K562 (cell line): Measurements from ENCODE around the gene PPOX. TPM values are rescaled to one million over a fixed set of nuclear protein-coding genes. Genes with fewer than 3 reads are reported as not detected.

Experiments used
- ATAC-seq: fragments of 200-7000 bp; cut with Tn5 transposase; 3 replicates; pipeline ENCODE4 v1.9.1; 2020; ENCODE audit warnings: moderate library complexity
- BruUV-seq: library from RNA; stranded (reverse); fragments of 400-500 nt; replicated peaks from 2 replicates; lab custom pipeline; 2021; lab: Mats Ljungman, UMichigan
- CTCF ChIA-PET: fragments of 300-600 bp; formaldehyde crosslinking; extraction: SDS; loops from one replicate; lab custom pipeline; 2021; ENCODE audit warnings: low intra/inter-chr PET ratio; lab: Yijun Ruan, JAX
- POLR2A ChIA-PET: fragments of 300-600, 350-650 bp; sonication (Branson Sonifier 250); formaldehyde crosslinking; extraction: SDS; loops from one replicate; lab custom pipeline; 2021; ENCODE audit warnings: antibody characterized with exemption, inconsistent platforms; lab: Yijun Ruan, JAX
- DNase-seq, 4 experiments: peaks; one replicate each; pipeline versions ENCODE4 v3.0.0 to v3.0.0-alpha.2; 2011 to 2018; ENCODE audit warnings: low spot score in 3 of 4, mixed read lengths in 3 of 4; ENCODE audit errors: extremely low read depth in 1 of 4
- FAIRE-seq: peaks from 2 replicates; lab custom pipeline; 2011; peaks lifted over from hg19 to GRCh38; lab: Jason Lieb, UNC
- H2AFZ ChIP-seq: 2 replicates; pipeline ENCODE4 v1.6.0; 2011; ENCODE audit warnings: low read depth, low read length, control low read depth, inconsistent platforms
- H3K27ac ChIP-seq: fragments of 200-600 bp; 3 replicates; pipeline ENCODE4 v1.8.0; 2011; ENCODE audit warnings: low read depth, mild to moderate bottlenecking, control low read depth, inconsistent platforms, low read length, moderate library complexity, mixed read lengths; ENCODE audit errors: extremely low read depth
- H3K27me3 ChIP-seq, 2 experiments: fragments of 300-600 bp in 1 of 2; 2 replicates in 1 of 2; 3 replicates in 1 of 2; pipeline versions ENCODE4 v1.6.0 to v1.8.0; 2011; ENCODE audit warnings: inconsistent platforms in 2 of 2, low read length in 2 of 2, mild to moderate bottlenecking in 1 of 2, mixed read lengths in 1 of 2, moderate library complexity in 1 of 2; ENCODE audit not compliant: control insufficient read depth in 2 of 2, insufficient read depth in 2 of 2
- H3K36me3 ChIP-seq: fragments of 300-600 bp; 3 replicates; pipeline ENCODE4 v1.8.0; 2011; ENCODE audit warnings: mild to moderate bottlenecking, low read length, inconsistent platforms; ENCODE audit not compliant: control insufficient read depth, insufficient read depth
- H3K4me1 ChIP-seq, 2 experiments: fragments of 200-600 bp in 1 of 2; replicated peaks in 1 of 2; 2 replicates in 1 of 2; 3 replicates in 1 of 2; pipeline versions ENCODE4 v1.5.1 to v1.8.0; 2011; ENCODE audit warnings: inconsistent platforms in 2 of 2, low read length in 2 of 2, mild to moderate bottlenecking in 1 of 2, mixed read lengths in 1 of 2, moderate library complexity in 1 of 2; ENCODE audit not compliant: control insufficient read depth in 2 of 2, insufficient read depth in 2 of 2
- H3K4me2 ChIP-seq: 2 replicates; pipeline ENCODE4 v1.6.1; 2011; ENCODE audit warnings: low read length, control low read depth, inconsistent platforms, mixed read lengths; ENCODE audit not compliant: insufficient read depth
- H3K4me3 ChIP-seq: fragments of 200-600 bp; sonication (generic), shearing (Covaris generic); 2 replicates; pipeline ENCODE4 v1.5.1; 2016; ENCODE audit warnings: control low read depth, inconsistent platforms
- H3K79me2 ChIP-seq: fragments of 200-600 bp; 3 replicates; pipeline ENCODE4 v1.8.0; 2011; ENCODE audit warnings: low read length, inconsistent platforms; ENCODE audit not compliant: control insufficient read depth, insufficient read depth
- H3K9ac ChIP-seq, 2 experiments: 2 replicates each; pipeline versions ENCODE4 v1.6.0 to v1.6.1; 2011; ENCODE audit warnings: low read depth in 2 of 2, low read length in 2 of 2, control low read depth in 1 of 2, inconsistent platforms in 1 of 2, mild to moderate bottlenecking in 1 of 2, mixed read lengths in 1 of 2; ENCODE audit not compliant: insufficient read depth in 1 of 2
- H3K9me1 ChIP-seq: one replicate; pipeline ENCODE4 v1.6.0; 2011; ENCODE audit warnings: inconsistent platforms, mild to moderate bottlenecking, low read length, moderate library complexity; ENCODE audit not compliant: control insufficient read depth, insufficient read depth
- H3K9me3 ChIP-seq: replicated peaks from 2 replicates; pipeline ENCODE4 v1.5.1; 2011; ENCODE audit warnings: low read depth, low read length, inconsistent platforms; ENCODE audit not compliant: control insufficient read depth, insufficient read depth
- H4K20me1 ChIP-seq: replicated peaks from 2 replicates; pipeline ENCODE4 v1.6.1; 2011; ENCODE audit warnings: low read length, inconsistent platforms, mixed read lengths; ENCODE audit not compliant: control insufficient read depth, insufficient read depth
- ATF7 ChIP-seq: fragments of 450-650 bp; IDR thresholded peaks from 2 replicates; pipeline ENCODE4 v1.7.1; 2014; ENCODE audit warnings: mild to moderate bottlenecking, moderate library complexity
- CTCF ChIP-seq, 3 experiments: IDR thresholded peaks in 2 of 3; conservative IDR thresholded peaks in 1 of 3; 2 replicates each; pipeline ENCODE4 v1.5.1; 2011 to 2012; ENCODE audit warnings: low read length in 3 of 3, mild to moderate bottlenecking in 3 of 3, control low read depth in 2 of 3, improper control_type of control experiment in 1 of 3, inconsistent platforms in 1 of 3, low read depth in 1 of 3, mixed read lengths in 1 of 3, moderate library complexity in 1 of 3; ENCODE audit not compliant: insufficient read depth in 2 of 3
- GATA2 ChIP-seq: sonication (generic); formaldehyde crosslinking; IDR thresholded peaks from 2 replicates; pipeline ENCODE4 v1.4.0; 2020; ENCODE audit warnings: mild to moderate bottlenecking, missing genetic modification reagents
- ILK ChIP-seq: fragments of 450-650 bp; IDR thresholded peaks from 2 replicates; pipeline ENCODE4 v1.6.1; 2016; ENCODE audit warnings: missing genetic modification characterization, low read depth, mild to moderate bottlenecking, missing compliant biosample characterization, moderate library complexity, borderline replicate concordance
- KDM2B ChIP-seq: fragments of 250-450 bp; sonication (Bioruptor Pico); IDR thresholded peaks from 2 replicates; pipeline ENCODE4 v1.8.0; 2021; ENCODE audit warnings: mild to moderate bottlenecking, moderate library complexity
- MCM5 ChIP-seq: fragments of 450-650 bp; IDR thresholded peaks from 2 replicates; pipeline ENCODE4 v1.6.1; 2016; ENCODE audit warnings: low read depth
- PRDM10 ChIP-seq: fragments of 450-650 bp; IDR thresholded peaks from 2 replicates; pipeline ENCODE4 v1.6.1; 2018; ENCODE audit not compliant: partially characterized antibody
- RBFOX2 ChIP-seq: fragments of 200-400 bp; formaldehyde crosslinking; IDR thresholded peaks from 2 replicates; pipeline ENCODE4 v1.6.1; 2017; ENCODE audit warnings: low read depth, mild to moderate bottlenecking, low read length, moderate library complexity
- SFPQ ChIP-seq: fragments of 200-400 bp; formaldehyde crosslinking; IDR thresholded peaks from 2 replicates; pipeline ENCODE4 v1.6.1; 2017; ENCODE audit warnings: mild to moderate bottlenecking, low read depth, low read length, moderate library complexity
- SMAD2 ChIP-seq: fragments of 150-350 bp; IDR thresholded peaks from 2 replicates; pipeline ENCODE4 v1.6.1; 2014; ENCODE audit warnings: low read depth, mild to moderate bottlenecking, low read length
- STAG1 ChIP-seq: sonication (generic); formaldehyde crosslinking; IDR thresholded peaks from 2 replicates; pipeline ENCODE4 v1.5.0; 2020; ENCODE audit warnings: missing genetic modification reagents, borderline replicate concordance
- WGBS: fragments of 100-300 bp; shearing (Covaris generic); methylation state at CpG from one replicate; pipeline ENCODE4 v1.1.6; 2016; ENCODE audit warnings: low coverage, mixed read lengths; ENCODE audit not compliant: insufficient coverage; ENCODE audit errors: missing lambda C conversion rate; 5-methylcytosine and 5-hydroxymethylcytosine counted together
- in situ Hi-C: fragments of 300-500 bp; cut with MboI; formaldehyde crosslinking; loops from 4 replicates; pipeline ENCODE4 v1.15.0; 2018; ENCODE audit warnings: inconsistent platforms, mixed read lengths
- intact Hi-C: fragments of 100-400 bp; cut with micrococcal nuclease; formaldehyde crosslinking; loops from 2 replicates; pipeline ENCODE4 v1.14.2; 2022
- polyA plus RNA-seq, 8 experiments: library from polyadenylated mRNA; depleted of rRNA in 4 of 8; stranded (reverse) in 5 of 8; unstranded in 3 of 8; fragments of >200 nt; fragmentation: Nextera tagmentation in 2 of 8; fragmentation: Illumina TruSeq in 1 of 8; extraction: Ambion mirVana in 2 of 8; extraction: Trizol in 1 of 8; gene quantifications; 2 replicates each; pipeline versions ENCODE4 v1.2.1 to v1.2.3, GENCODE V29; 2011 to 2014; ENCODE audit warnings: inconsistent platforms in 1 of 8, missing spikeins in 1 of 8
- total RNA-seq, 7 experiments: library from RNA; depleted of rRNA in 6 of 7; stranded (reverse); fragments of >200 nt in 6 of 7; fragmentation: Illumina TruSeq in 2 of 7; extraction: Trizol in 2 of 7; gene quantifications; 2 replicates each; pipeline versions ENCODE4 v1.2.1 to v1.2.3, GENCODE V29; 2011 to 2021; ENCODE audit warnings: low replicate concordance in 1 of 7
- TF ChIP-seq, protein P1 (sequence below): sonication (generic); formaldehyde crosslinking; IDR thresholded peaks from 2 replicates; pipeline ENCODE4 v1.8.0; 2023; ENCODE audit warnings: mild to moderate bottlenecking, missing genetic modification reagents

PPOX gene
- total and polyA plus RNA-seq, 9 of the 15 experiments (the other 6 are each of a cell fraction or from before 2014, with no cell fraction given): 17.0 to 57.1 (median 38.9) TPM

- no peaks in the 10 kb centered on the region for H4K20me1 ChIP-seq
- peaks cover 58% of the 10 kb centered on the region for H3K79me2 ChIP-seq
- H3K27me3 ChIP-seq: no peaks in the 10 kb centered on the region
- H3K27ac ChIP-seq: peak overlapping the region; percentile 78; the same call in 2 of the 3 replicates
- in situ Hi-C loops (no loop called here), intact Hi-C loops (no loop called here)
- H3K9me1 ChIP-seq: no peaks in the 10 kb centered on the region
- DNase-seq (no peak), ATAC-seq (no peak), FAIRE-seq (no peak)
- H3K9ac ChIP-seq: peak overlapping the region; percentile 65 to 88
- H3K4me1 ChIP-seq: peaks cover 60 to 63% of the 10 kb centered on the region in 2 experiments
- peak overlapping the region; percentile 95 for H3K4me2 ChIP-seq
- H3K4me3 ChIP-seq: peak overlapping the region; percentile 75; the same call in 1 of the 2 replicates
- no peak overlapping the region for H2AFZ ChIP-seq
- H3K9me3 ChIP-seq: no peaks in the 10 kb centered on the region
- WGBS: 90% methylated on average over 18 of the region's 22 CpGs
- ChIA-PET CTCF (no interaction called here), POLR2A (interaction anchor here (1.1 to 1.7 kb wide), 3 partner anchors 13 to 141 kb away, joined by 3 to 4 read pairs (median 4); no protein-coding TSS in a partner anchor)
- H3K36me3 ChIP-seq: peaks cover 69% of the 10 kb centered on the region
- BruUV-seq: no TSS peak
- TF ChIP-seq GATA2 (CRISPR knock-in tag) (no peak), CTCF (IDR thresholded peaks at IDR 0.05 in 2 of 3, conservative IDR thresholded peaks at IDR 0.05 in 1 of 3; ENCODE audit: insufficient read depth in 2 of 3, low read depth in 1 of 3, low read length in 3 of 3) (no peak), STAG1 (CRISPR knock-in tag) (0 out of 2 replicates have a peak, but pooled peaks have one; percentile 12), SFPQ (no peak), RBFOX2 (peak; percentile 48; the same call in 1 of the 2 replicates), PRDM10 (peak; percentile 98), MCM5 (no peak), ATF7 (peak; percentile 63), ILK (no peak), SMAD2 (no peak), KDM2B (CRISPR knock-in tag) (no peak)
- TF ChIP-seq, protein P1, sequence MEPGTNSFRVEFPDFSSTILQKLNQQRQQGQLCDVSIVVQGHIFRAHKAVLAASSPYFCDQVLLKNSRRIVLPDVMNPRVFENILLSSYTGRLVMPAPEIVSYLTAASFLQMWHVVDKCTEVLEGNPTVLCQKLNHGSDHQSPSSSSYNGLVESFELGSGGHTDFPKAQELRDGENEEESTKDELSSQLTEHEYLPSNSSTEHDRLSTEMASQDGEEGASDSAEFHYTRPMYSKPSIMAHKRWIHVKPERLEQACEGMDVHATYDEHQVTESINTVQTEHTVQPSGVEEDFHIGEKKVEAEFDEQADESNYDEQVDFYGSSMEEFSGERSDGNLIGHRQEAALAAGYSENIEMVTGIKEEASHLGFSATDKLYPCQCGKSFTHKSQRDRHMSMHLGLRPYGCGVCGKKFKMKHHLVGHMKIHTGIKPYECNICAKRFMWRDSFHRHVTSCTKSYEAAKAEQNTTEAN (CRISPR knock-in tag): no peak
These were observed 5.5 kb upstream of the PPOX start for GRCh38 chr1:161160671-161161145.
